ENCODE results near the gene ERICH2.

- TF ChIP-seq CTCF (IDR thresholded peaks at IDR 0.05) (no peak), POLR2AphosphoS5 (IDR thresholded peaks at IDR 0.05; ENCODE audit: low read depth, low read length) (no peak), REST (IDR thresholded peaks at IDR 0.05; ENCODE audit: insufficient read depth in 1 of 2, low read depth in 2 of 2, low read length in 1 of 2) (no peak), SIN3A (IDR thresholded peaks at IDR 0.05; ENCODE audit: borderline replicate concordance, insufficient read depth, low read depth, low read length) (no peak)
These were observed 6.9 kb upstream of the ERICH2 start for GRCh38 chr2:170763232-170763631.
